RWPE2 (cell line): ENCODE measurements around the gene BMP10.

ENCODE experiments used
- ATAC-seq: fragments of 200-7000 bp; cut with Tn5 transposase; 3 replicates; pipeline ENCODE4 v1.9.1; 2021; ENCODE audit warnings: low read depth
- DNase-seq: peaks from one replicate; pipeline ENCODE4 v3.0.0-alpha.2; 2020; ENCODE audit warnings: low spot score
- H3K27ac ChIP-seq: fragments of 450-650 bp; 2 replicates; pipeline ENCODE4 v1.5.1; 2017; ENCODE audit warnings: mild to moderate bottlenecking; ENCODE audit not compliant: poor library complexity, severe bottlenecking
- H3K27me3 ChIP-seq: fragments of 250-450 bp; sonication (Bioruptor Pico); 2 replicates; pipeline ENCODE4 v1.5.1; 2021; ENCODE audit warnings: mild to moderate bottlenecking, moderate library complexity; ENCODE audit not compliant: insufficient read depth, poor library complexity, severe bottlenecking
- H3K36me3 ChIP-seq: fragments of 250-450 bp; sonication (Bioruptor Pico); 2 replicates; pipeline ENCODE4 v1.5.1; 2020; ENCODE audit warnings: low read depth, mild to moderate bottlenecking, moderate library complexity
- H3K4me1 ChIP-seq: fragments of 250-450 bp; sonication (Bioruptor Pico); 2 replicates; pipeline ENCODE4 v1.5.1; 2021; ENCODE audit warnings: mild to moderate bottlenecking, moderate library complexity; ENCODE audit not compliant: insufficient read depth, poor library complexity, severe bottlenecking
- H3K4me3 ChIP-seq: fragments of 250-450 bp; sonication (Bioruptor Pico); 2 replicates; pipeline ENCODE4 v1.5.1; 2021; ENCODE audit warnings: mild to moderate bottlenecking, moderate library complexity; ENCODE audit not compliant: severe bottlenecking
- H3K9me3 ChIP-seq: fragments of 250-450 bp; sonication (Bioruptor Pico); 2 replicates; pipeline ENCODE4 v1.5.1; 2021; ENCODE audit warnings: mild to moderate bottlenecking, moderate library complexity; ENCODE audit not compliant: severe bottlenecking
- TF ChIP-seq, protein P1 (sequence below): fragments of 450-650 bp; IDR thresholded peaks from one replicate; pipeline ENCODE4 v1.5.1; 2017; ENCODE audit warnings: mild to moderate bottlenecking, moderate library complexity; ENCODE audit not compliant: poor library complexity, severe bottlenecking

BMP10 gene

DNA sequence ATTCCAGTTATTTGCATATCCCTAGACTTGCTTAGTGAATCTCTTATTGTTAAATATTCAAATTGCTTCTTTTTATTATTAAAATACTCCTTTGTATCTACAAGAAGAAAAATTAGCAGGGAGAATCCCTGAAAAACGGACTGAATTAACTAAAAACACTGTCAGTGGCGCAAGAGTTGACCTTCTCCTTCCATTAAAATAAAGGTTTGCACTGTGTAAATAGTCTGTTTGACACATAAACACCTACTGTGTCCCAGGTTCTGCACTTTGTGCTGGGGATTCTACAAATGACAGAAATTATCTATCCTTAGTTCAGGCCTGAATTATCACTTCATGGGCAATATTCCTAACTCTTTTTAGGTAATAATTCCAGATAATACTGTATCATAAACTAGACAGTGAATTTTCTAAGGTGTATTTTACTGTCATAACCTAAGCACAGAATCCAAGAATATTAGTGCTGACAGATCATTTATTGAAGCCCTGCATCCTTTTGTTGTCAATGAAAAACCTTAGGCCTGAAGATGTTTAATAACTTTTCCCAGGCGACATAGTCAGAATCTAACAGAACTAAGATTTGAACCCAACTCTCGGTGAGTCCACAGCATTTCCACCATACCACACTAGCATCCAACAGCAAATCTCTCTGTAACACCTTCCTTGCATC, 17.0 kb upstream of the BMP10 start:
- H3K27ac ChIP-seq: no peak overlapping the region

DNA sequence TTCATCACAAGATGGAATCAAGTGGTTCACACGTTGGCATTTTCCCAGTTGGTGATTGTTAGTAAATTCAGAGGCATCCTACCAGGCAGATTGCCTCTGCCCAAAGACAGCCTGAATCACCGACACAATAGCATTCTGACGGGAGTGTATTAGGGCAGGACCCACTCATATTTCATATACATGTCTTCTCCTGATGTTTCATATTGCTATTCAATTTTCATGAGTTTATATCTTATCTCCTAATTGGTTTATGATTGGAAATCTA, 14.5 kb upstream of the BMP10 start:
- ATAC-seq (no peak), DNase-seq (no peak)
- TF ChIP-seq, protein P1, sequence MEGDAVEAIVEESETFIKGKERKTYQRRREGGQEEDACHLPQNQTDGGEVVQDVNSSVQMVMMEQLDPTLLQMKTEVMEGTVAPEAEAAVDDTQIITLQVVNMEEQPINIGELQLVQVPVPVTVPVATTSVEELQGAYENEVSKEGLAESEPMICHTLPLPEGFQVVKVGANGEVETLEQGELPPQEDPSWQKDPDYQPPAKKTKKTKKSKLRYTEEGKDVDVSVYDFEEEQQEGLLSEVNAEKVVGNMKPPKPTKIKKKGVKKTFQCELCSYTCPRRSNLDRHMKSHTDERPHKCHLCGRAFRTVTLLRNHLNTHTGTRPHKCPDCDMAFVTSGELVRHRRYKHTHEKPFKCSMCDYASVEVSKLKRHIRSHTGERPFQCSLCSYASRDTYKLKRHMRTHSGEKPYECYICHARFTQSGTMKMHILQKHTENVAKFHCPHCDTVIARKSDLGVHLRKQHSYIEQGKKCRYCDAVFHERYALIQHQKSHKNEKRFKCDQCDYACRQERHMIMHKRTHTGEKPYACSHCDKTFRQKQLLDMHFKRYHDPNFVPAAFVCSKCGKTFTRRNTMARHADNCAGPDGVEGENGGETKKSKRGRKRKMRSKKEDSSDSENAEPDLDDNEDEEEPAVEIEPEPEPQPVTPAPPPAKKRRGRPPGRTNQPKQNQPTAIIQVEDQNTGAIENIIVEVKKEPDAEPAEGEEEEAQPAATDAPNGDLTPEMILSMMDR: no peak
- H3K27ac ChIP-seq: no peak overlapping the region
- H3K36me3 ChIP-seq: no peaks in the 10 kb centered on the region
- no peaks in the 10 kb centered on the region for H3K9me3 ChIP-seq
- peaks cover 23% of the 10 kb centered on the region for H3K27me3 ChIP-seq
- H3K4me3 ChIP-seq: no peak overlapping the region
- no peaks in the 10 kb centered on the region for H3K4me1 ChIP-seq

More for the DNA sequence above, 17.0 kb upstream of the BMP10 start:
- Histone ChIP-seq H3K9me3 (no peaks in the 10 kb centered on the region), H3K4me1 (no peaks in the 10 kb centered on the region), H3K4me3 (no peak overlapping the region), H3K36me3 (no peaks in the 10 kb centered on the region), H3K27me3 (peaks cover 9% of the 10 kb centered on the region)
- no peak for ATAC-seq
- TF ChIP-seq, protein P1: no peak
- no peak for DNase-seq

DNA sequence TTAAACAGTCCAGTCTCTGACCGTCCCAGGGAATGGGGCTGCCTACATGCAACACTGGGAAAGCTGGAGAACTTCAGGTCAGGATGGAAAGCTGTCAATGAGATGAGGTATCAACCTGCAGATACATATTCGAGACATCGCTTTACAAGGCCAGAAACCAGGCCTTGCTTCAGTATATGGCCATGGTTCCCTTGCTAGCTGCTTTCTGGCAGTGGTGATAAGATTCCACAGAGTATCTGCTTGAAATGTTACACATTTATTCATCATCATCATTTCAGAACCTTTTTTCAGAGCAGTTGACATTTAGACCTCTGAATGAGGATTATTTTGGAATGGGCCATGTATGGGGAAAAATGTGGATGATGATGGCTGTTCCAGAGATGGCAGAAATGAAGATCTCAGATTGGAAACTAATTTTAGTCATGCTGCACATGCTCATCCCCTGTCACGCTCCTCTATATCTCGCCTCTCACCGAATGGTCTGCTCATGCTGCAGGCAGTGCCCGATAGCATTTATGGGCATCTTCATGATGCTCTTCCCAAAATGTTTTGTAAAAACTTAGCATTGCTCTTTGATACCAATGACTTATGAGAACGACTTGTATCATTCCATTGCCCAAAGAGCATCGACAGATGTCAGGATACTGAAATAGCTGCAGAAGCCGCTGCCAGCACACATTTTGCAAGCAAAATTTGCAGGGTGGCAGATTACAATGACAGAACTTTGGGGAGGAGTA, 14.0 kb upstream of the BMP10 start:
- ATAC-seq (no peak), DNase-seq (no peak)
- TF ChIP-seq, protein P1: no peak
- no peaks in the 10 kb centered on the region for H3K4me1 ChIP-seq
- H3K27ac ChIP-seq: no peak overlapping the region
- H3K9me3 ChIP-seq: no peaks in the 10 kb centered on the region
- H3K4me3 ChIP-seq: no peak overlapping the region
- H3K36me3 ChIP-seq: no peaks in the 10 kb centered on the region
- H3K27me3 ChIP-seq: peaks cover 23% of the 10 kb centered on the region

DNA sequence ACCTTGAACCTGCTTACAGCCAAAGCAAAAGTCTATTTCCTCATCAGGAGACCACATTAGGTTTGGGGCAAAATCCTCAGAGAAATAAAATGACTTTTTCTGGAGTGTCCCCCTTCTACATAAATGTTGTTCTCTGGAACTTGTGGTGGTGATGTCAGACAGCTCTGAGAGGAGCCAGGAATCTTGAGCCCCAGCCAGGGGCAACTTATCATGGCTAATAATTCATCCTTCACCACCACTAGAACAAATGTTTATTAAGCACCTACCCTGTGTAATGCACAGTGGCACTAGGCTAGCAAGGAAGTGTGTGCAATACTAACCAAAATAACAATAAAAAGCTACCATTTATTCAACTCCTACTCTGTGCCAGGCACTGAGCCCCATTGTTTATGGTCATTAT, 9.0 kb upstream of the BMP10 start:
- TF ChIP-seq, protein P1: no peak
- Histone ChIP-seq H3K4me1 (no peaks in the 10 kb centered on the region), H3K4me3 (no peak overlapping the region), H3K36me3 (no peaks in the 10 kb centered on the region), H3K27ac (no peak overlapping the region), H3K9me3 (no peaks in the 10 kb centered on the region), H3K27me3 (peaks cover 23% of the 10 kb centered on the region)
- no peak for DNase-seq
- ATAC-seq: no peak

DNA sequence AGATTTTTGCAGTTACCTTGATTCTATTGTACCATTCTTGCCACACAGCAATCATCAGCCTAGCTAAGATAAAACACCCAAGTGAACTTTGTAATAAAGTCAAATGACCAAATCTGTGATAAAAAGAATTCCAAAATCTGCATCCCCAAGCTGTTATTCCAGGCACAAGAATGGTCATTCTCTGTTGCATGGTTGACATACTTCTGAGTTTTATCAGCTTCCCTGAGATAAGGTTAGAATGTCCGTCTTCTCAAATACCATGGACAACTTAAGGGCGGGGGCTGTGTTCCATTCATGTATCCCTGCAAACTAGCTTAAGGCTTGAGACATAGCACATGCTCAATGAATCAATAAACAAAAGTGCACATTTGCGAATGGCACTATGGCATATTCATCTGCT, 8.1 kb upstream of the BMP10 start:
- TF ChIP-seq, protein P1: no peak
- DNase-seq (no peak), ATAC-seq (no peak)
- H3K4me3 ChIP-seq: no peak overlapping the region
- H3K27ac ChIP-seq: no peak overlapping the region
- peaks cover 23% of the 10 kb centered on the region for H3K27me3 ChIP-seq
- no peaks in the 10 kb centered on the region for H3K9me3 ChIP-seq
- H3K36me3 ChIP-seq: no peaks in the 10 kb centered on the region
- H3K4me1 ChIP-seq: no peaks in the 10 kb centered on the region
